DMS 273 treated with DMSO at 0.1 percent for 48 hours (cell line): ENCODE data around the gene PTPN1.
"Not testable (repeated sequence)": the region's sequence is repeated elsewhere in the genome, so short reads cannot be mapped to it uniquely, and the experiment has no call there.

Source experiments
- DNase-seq: peaks from one replicate; lab custom pipeline; 2025; lab: John Stamatoyannopoulos, UW

PTPN1 gene

DNA sequence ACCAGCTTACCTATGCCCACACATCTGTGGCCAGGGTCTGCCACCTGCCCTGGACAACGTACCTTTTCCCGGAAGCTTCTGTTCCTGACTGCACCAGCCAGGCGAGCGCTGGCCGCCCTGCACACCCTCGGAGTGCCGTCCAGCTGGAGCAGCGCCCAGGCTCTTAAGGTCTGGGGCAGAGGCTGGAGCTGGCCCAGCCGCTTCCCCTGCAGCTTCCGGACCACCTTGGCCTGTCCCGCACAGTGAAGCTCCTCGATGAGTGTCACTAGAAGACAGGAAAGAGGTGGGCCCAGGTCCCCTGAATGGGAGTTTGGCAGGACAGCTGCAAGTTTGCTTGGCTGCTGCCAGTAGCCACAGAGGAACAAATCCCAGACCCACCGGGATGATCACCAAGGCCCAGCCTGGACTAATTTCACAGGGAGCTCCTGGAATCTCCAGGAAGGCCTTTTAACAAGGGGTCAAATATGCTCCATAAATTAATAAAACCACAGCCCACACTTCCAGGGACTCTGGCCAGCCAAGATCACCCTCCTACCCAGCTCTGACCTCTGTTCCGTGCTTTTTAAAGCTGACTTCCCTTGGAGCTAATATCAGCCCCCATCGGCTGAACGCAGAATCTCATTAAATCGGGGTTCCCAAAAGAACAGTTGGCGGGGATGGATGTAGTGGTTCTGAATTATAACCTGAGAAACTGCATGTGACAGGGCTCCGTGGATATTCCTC is 82.3 kb downstream of the PTPN1 start:
- no peak for DNase-seq

GRCh38 chr20:50593005-50593335 is 82.8 kb downstream of the PTPN1 start:
- no peak for DNase-seq

- no peak for DNase-seq
These were observed 84.0 kb downstream of the PTPN1 start for GRCh38 chr20:50594231-50594590.

GRCh38 chr20:50594591-50595432 is 84.6 kb downstream of the PTPN1 start:
- no peak for DNase-seq

DNA sequence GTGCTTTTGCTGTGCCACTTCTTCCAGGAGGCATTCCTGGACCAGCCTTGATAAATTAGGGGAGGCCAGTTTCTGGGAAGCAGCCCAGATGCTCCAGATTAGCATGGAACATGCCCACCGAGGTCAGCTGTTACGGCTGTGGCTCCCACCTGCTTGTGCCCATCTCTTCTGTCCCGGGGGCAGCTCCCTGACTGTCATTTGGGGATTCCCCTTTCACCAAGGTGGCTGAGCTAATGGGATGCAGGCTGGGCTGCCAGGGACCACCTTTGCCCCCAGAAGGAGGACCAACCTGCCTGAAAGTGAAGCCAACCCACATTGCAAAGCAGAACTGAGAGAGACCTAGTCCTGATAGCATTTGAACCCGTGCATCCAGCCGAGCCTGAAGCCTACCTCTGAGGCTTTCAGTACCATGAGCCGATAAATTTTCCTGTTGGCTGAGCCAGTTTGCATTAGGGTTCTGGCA is 85.3 kb downstream of the PTPN1 start:
- no peak for DNase-seq

DNA sequence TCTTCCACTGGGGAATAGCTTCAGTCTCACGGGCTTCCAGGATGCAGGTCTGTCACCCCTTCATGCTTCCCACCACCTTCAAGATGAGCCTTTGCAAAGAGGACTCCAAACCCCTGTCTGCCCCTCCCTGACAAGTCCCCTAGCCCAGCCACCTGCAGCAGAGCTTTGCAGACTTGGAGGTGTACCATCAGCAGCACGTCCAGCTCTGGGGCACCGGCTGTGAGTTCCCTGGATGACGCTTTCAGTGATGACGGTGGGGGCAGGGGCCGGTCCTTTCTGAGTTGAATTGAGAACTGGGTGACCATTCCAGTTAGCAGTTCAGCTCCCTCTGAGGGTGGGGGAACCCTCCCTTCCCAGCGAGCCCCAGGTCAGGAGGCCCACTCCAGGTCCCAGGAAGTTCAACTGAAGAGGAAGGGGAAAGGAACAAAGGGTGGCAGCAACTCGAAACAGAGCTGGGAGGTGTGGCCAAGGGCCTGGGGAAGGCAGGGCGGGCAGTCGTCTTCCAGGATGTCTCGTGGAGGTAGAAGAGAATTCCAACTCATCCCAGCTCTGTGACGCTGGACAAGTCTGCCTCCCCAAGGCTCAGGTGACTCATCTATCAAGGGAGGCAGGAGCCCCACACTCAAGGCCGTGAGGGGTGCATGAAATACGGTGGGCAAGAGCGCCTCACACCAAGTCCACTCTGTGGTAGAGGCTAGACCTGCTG is 86.0 kb downstream of the PTPN1 start:
- no peak for DNase-seq

DNA sequence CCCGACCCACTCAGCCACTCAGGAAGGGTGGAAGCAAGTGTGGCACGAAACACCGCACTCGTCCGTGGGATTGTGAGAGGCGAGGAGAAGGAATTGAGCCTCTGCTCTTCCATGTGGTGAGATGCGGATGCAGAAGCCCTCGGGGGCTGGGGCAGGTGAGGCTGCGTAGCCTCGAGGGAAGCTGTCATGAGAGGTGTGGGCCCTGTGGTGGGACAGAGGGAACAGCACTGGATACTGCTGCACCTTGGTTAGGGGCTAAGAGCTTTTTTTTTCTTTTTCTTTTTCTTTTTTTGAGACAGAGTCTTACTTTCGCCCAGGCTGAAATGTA is 86.5 kb downstream of the PTPN1 start:
- no peak for DNase-seq

GRCh38 chr20:50597406-50597969 is 87.3 kb downstream of the PTPN1 start:
- DNase-seq: no peak

DNA sequence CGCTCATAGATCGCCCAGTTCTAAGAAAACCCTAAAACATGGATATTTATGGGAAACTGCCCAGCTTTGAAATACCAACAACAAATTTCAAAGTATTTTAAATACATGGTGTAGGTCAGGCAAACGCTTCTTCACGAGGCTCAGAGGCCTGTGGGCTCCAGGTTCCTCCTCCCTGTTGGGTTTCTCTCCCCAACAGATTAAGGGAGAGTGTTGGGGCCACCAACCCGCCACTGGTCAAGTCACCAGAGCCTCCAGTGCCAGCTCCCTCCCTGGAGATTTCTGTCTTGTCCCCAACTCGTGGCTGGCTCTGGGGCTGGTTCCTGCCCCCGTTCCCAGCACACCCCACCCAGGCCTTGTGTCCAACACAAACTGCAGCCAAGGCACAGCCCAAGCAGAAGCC is 87.9 kb downstream of the PTPN1 start:
- DNase-seq: no peak

- DNase-seq: not testable (repeated sequence)
These were observed 88.6 kb downstream of the PTPN1 start for GRCh38 chr20:50598768-50599167.

DNA sequence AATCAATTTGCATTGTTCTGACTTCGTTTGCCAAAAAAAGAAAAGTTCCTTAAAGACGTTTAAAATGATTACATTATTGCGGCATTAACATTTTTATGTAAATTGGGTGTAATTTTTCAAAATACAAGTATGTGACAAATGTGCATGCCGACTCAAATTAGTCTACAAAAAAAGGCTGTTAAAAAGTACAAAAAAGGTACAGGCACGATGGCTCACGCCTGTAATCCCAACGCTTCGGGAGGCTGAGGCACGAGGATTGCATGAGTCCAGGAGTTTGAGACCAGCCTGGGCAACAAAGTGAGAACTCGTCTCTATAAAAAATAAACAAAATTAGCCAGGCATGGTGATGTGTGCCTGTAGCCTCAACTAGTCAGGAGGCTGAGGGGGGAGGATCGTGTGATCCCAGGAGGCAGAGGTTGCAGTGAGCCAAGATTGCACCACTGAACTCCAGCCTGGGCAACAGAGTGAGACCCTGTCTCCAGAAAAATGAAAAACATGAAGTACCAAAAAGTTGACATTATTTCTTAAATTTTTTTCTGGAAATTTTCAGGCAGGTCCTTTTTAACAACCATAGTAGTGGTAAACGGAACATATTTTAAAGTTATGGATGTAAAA is 90.2 kb downstream of the PTPN1 start:
- DNase-seq: no peak

GRCh38 chr20:50601511-50602431 is 91.6 kb downstream of the PTPN1 start:
- DNase-seq: no peak

DNA sequence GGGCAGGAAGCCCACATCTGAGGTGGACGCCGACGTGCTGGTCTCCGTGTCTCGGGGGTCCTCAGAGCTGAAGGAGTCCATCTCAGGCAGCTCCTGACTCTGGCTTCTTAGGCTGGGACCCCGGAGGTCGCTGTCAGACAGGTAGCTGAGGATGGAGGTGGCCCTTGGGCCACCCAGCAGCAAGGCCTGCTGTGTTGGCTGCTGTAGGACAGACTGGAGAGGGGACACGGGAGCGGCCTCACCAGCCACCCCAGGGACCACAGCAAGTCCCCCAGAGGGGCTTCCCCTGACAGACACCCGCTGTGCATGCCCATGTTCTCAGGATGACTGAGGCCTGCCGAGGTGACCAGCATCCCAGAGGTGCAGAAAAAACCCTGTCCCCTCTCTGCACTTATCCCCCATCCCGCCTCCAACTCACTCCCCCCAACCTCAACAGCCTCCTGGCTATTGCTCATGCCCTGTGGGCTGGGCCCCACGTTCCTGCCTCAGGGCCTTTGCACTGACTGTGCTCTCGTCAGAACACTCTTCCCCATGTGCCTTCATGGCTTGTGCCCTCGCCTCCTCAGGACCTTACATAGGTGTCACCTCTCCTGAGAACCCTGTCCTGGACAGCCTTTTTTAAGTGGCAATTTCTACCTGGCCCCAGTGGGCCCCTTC is 92.4 kb downstream of the PTPN1 start:
- DNase-seq: no peak

DNA sequence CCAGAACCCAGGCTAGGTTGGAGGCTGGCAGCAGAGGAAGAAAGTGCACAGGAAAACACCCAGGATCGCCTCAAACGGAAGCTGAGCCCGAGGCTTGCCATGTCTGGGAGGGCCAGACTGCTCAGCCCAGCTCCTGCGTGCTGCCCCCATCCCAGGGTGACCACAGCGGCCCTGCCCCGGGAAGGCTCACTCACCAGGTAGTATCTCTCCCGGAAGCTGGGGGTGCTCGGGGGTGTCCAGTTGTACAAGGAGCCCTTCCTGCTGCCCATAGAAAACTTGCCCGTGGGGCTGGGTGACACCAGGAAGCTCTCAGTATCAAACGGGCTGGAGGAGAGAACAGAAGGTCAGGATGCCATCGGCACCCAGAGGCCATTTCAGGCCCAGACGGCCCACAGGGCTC is 94.3 kb downstream of the PTPN1 start:
- DNase-seq: no peak

DNA sequence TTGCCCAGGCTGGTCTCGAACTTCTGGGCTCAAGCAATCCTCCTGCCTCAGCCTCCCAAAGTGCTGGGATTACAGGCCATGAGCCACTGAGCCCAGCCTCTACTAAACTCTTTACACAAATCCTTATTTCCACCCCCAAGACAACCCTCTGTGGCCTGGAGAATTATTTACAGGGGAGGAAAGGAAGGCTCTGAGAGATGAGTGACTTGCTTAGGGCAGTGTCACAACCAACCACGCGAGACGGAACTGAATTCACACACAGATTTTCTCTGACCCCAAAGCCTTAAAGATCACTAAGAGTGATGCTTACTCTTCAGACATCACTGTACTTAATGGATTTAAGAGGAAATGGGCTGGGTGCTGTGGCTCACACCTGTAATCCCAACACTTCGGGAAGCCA is 95.0 kb downstream of the PTPN1 start:
- no peak for DNase-seq

- no peak for DNase-seq
These were observed 97.3 kb downstream of the PTPN1 start for GRCh38 chr20:50607436-50607835.

DNA sequence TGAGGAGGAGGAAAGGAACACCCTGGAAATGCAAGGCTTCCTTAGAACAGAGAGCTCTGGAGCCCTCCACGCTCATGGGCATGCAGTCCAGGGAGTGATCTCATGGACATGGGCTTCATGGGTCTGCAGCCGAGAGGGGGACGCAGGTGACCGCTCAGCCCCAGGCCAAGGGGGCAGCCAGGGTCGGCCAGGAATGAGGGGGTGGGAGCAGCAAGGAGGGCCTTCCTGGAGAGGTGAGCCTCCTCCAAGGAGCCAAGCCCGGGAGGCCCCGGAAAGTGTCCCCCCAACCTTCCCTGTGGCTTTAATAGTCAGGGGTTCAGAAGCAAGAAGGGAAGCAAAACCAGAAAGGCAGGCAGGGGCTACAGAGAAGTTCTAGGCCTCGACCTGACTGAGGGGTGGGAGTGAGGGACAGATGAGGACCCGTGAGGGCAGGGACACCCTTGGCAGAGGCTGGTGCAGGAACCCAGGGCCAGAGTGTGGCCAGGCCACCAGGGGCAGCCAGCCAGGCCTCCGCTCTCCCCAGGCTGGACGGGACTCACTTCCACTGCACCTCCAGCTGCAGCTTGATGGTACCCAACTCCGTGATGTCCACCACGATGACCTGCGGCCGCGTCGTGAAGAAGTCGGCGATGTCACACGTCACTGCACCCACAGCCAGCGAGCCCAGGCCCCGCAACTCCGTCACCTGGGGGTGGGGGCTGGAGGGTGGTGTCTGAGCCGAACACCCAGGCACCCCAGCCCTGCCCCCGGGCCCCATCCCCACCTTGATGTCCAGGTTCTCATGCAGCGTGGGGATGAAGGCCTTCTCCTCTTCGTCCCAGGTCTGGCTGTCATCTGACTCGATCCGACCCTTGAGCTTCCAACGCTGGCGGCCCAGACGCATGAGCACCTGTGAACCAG is 97.9 kb downstream of the PTPN1 start:
- DNase-seq: no peak

DNA sequence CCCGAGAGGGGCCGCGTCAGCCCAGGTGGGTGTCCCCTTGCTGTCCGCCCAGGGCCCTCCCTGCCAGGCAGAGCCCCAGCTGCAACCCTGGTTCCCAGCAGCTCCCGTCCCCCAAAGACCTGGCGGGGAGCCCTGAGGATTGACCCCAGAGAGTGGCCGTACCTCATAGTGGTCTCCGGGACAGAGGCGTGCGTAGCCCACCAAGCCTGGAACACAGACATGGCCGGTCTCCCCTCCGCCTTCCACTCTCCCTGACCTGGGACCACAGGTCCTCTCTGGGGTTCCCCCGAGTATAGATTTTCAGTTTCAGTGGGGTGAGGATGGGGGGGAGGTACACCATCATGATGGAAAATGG is 98.5 kb downstream of the PTPN1 start:
- no peak for DNase-seq

- DNase-seq: no peak
These were observed 99.3 kb downstream of the PTPN1 start for GRCh38 chr20:50609438-50609989.
